ENCODE results near the gene CDH23.

DNA sequence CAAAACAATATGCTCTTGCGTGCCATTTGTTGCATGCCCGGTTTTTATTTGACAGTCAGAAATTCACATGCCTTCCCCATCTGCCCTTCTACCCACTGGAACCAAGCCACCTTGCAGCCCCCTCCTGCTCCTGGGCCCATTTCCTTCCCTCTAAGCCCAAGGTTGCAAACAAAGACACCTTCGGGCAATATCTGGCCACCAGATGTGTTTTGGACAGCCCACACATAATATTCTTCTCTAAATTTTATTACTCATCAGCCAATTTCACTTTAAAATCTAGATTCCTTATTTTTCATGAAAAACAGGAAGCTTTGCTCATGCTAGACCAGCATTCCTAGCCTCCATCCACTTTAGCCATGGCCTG is 341.1 kb downstream of the CDH23 start:
- TF ChIP-seq, protein P1, sequence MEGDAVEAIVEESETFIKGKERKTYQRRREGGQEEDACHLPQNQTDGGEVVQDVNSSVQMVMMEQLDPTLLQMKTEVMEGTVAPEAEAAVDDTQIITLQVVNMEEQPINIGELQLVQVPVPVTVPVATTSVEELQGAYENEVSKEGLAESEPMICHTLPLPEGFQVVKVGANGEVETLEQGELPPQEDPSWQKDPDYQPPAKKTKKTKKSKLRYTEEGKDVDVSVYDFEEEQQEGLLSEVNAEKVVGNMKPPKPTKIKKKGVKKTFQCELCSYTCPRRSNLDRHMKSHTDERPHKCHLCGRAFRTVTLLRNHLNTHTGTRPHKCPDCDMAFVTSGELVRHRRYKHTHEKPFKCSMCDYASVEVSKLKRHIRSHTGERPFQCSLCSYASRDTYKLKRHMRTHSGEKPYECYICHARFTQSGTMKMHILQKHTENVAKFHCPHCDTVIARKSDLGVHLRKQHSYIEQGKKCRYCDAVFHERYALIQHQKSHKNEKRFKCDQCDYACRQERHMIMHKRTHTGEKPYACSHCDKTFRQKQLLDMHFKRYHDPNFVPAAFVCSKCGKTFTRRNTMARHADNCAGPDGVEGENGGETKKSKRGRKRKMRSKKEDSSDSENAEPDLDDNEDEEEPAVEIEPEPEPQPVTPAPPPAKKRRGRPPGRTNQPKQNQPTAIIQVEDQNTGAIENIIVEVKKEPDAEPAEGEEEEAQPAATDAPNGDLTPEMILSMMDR (IDR thresholded peaks at IDR 0.05; ENCODE audit: poor library complexity, severe bottlenecking): no peak
- TF ChIP-seq SMC3 (conservative IDR thresholded peaks at IDR 0.05; ENCODE audit: poor library complexity) (no peak), TAF1 (IDR thresholded peaks at IDR 0.05; ENCODE audit: low read depth) (no peak)

Data from neural cell (in vitro differentiated cells).